ENCODE measurements around the gene DLX3.

The DLX3 gene

GRCh38 chr17:50014471-50015088 lies 19.6 kb upstream of the DLX3 start:
- no peak overlapping the region for H3K4ac ChIP-seq (ENCODE audit: low read depth, low read length)
- no peak overlapping the region for H3K18ac ChIP-seq (ENCODE audit: low read length)
- no peaks in the 10 kb centered on the region for H3K36me3 ChIP-seq (ENCODE audit: control insufficient read depth, insufficient read depth, low read length)
- no peak overlapping the region for H2AK5ac ChIP-seq (ENCODE audit: low read length)
- H3K4me2 ChIP-seq (ENCODE audit: low read length) = no peak overlapping the region
- no peak overlapping the region for H3K23ac ChIP-seq (ENCODE audit: low read length)
- no peak overlapping the region for H3K27ac ChIP-seq (ENCODE audit: low read depth, low read length)
- H3K4me3 ChIP-seq (ENCODE audit: low read length) = no peak overlapping the region
- no peak for DNase-seq
- H3K9ac ChIP-seq (ENCODE audit: low read length) = no peak overlapping the region
- H4K8ac ChIP-seq (ENCODE audit: low read depth, low read length) = no peak overlapping the region
- no peaks in the 10 kb centered on the region for H3K79me1 ChIP-seq (ENCODE audit: low read length)
- H3K4me1 ChIP-seq (ENCODE audit: control insufficient read depth, low read depth, low read length) = no peaks in the 10 kb centered on the region
- no peak overlapping the region for H4K5ac ChIP-seq (ENCODE audit: low read length)
- H3K79me2 ChIP-seq (ENCODE audit: control insufficient read depth, insufficient read depth, low read length) = no peaks in the 10 kb centered on the region
- no peak overlapping the region for H2BK15ac ChIP-seq (replicated peaks; ENCODE audit: low read depth)
- no peak overlapping the region for H3K56ac ChIP-seq (ENCODE audit: low read length)
- no CpG with 5 or more reads among the region's 1 CpG for WGBS (ENCODE audit: extremely low coverage, insufficient coverage, low lambda C conversion rate)
- no peaks in the 10 kb centered on the region for H3K27me3 ChIP-seq (ENCODE audit: insufficient read depth, low read length, poor library complexity)
- H2BK120ac ChIP-seq (ENCODE audit: low read depth, low read length) = no peak overlapping the region
- no peak overlapping the region for H2BK5ac ChIP-seq (ENCODE audit: low read length)

GRCh38 chr17:50013079-50013478 lies 18.1 kb upstream of the DLX3 start:
- no peaks in the 10 kb centered on the region for H3K27me3 ChIP-seq (ENCODE audit: insufficient read depth, low read length, poor library complexity)
- H3K79me1 ChIP-seq (ENCODE audit: low read length) = no peaks in the 10 kb centered on the region
- no peak overlapping the region for H3K23ac ChIP-seq (ENCODE audit: low read length)
- H3K9ac ChIP-seq (ENCODE audit: low read length) = no peak overlapping the region
- no peak overlapping the region for H2BK15ac ChIP-seq (replicated peaks; ENCODE audit: low read depth)
- H3K18ac ChIP-seq (ENCODE audit: low read length) = no peak overlapping the region
- H2BK120ac ChIP-seq (ENCODE audit: low read depth, low read length) = no peak overlapping the region
- H4K5ac ChIP-seq (ENCODE audit: low read length) = no peak overlapping the region
- H3K4me2 ChIP-seq (ENCODE audit: low read length) = no peak overlapping the region
- no peaks in the 10 kb centered on the region for H3K79me2 ChIP-seq (ENCODE audit: control insufficient read depth, insufficient read depth, low read length)
- H3K56ac ChIP-seq (ENCODE audit: low read length) = no peak overlapping the region
- H3K4me1 ChIP-seq (ENCODE audit: control insufficient read depth, low read depth, low read length) = no peaks in the 10 kb centered on the region
- no peak for DNase-seq
- no peak overlapping the region for H3K4me3 ChIP-seq (ENCODE audit: low read length)
- no peaks in the 10 kb centered on the region for H3K36me3 ChIP-seq (ENCODE audit: control insufficient read depth, insufficient read depth, low read length)
- H2AK5ac ChIP-seq (ENCODE audit: low read length) = no peak overlapping the region
- H4K8ac ChIP-seq (ENCODE audit: low read depth, low read length) = no peak overlapping the region
- H3K4ac ChIP-seq (ENCODE audit: low read depth, low read length) = no peak overlapping the region
- WGBS (ENCODE audit: extremely low coverage, insufficient coverage, low lambda C conversion rate) = no CpG with 5 or more reads among the region's 2 CpGs
- H3K27ac ChIP-seq (ENCODE audit: low read depth, low read length) = no peak overlapping the region
- no peak overlapping the region for H2BK5ac ChIP-seq (ENCODE audit: low read length)

GRCh38 chr17:50009282-50009681 lies 14.3 kb upstream of the DLX3 start:
- Histone ChIP-seq H2BK15ac (replicated peaks; ENCODE audit: low read depth) (no peak overlapping the region), H3K36me3 (ENCODE audit: control insufficient read depth, insufficient read depth, low read length) (no peaks in the 10 kb centered on the region), H3K4me3 (ENCODE audit: low read length) (no peak overlapping the region), H3K23ac (ENCODE audit: low read length) (no peak overlapping the region), H4K5ac (ENCODE audit: low read length) (no peak overlapping the region), H3K4me2 (ENCODE audit: low read length) (no peak overlapping the region), H3K27me3 (ENCODE audit: insufficient read depth, low read length, poor library complexity) (no peaks in the 10 kb centered on the region), H4K8ac (ENCODE audit: low read depth, low read length) (no peak overlapping the region), H2BK120ac (ENCODE audit: low read depth, low read length) (no peak overlapping the region), H2AK5ac (ENCODE audit: low read length) (no peak overlapping the region), H3K18ac (ENCODE audit: low read length) (no peak overlapping the region), H3K27ac (ENCODE audit: low read depth, low read length) (no peak overlapping the region), H3K9ac (ENCODE audit: low read length) (no peak overlapping the region), H3K79me1 (ENCODE audit: low read length) (no peaks in the 10 kb centered on the region), H3K79me2 (ENCODE audit: control insufficient read depth, insufficient read depth, low read length) (no peaks in the 10 kb centered on the region), H3K4me1 (ENCODE audit: control insufficient read depth, low read depth, low read length) (no peaks in the 10 kb centered on the region), H2BK5ac (ENCODE audit: low read length) (no peak overlapping the region), H3K56ac (ENCODE audit: low read length) (no peak overlapping the region), H3K4ac (ENCODE audit: low read depth, low read length) (no peak overlapping the region)
- DNase-seq = no peak
- no CpG with 5 or more reads among the region's 2 CpGs for WGBS (ENCODE audit: extremely low coverage, insufficient coverage, low lambda C conversion rate)

- H3K4ac ChIP-seq (ENCODE audit: low read depth, low read length) = no peak overlapping the region
- no peak overlapping the region for H2BK15ac ChIP-seq (replicated peaks; ENCODE audit: low read depth)
- H3K56ac ChIP-seq (ENCODE audit: low read length) = no peak overlapping the region
- WGBS (ENCODE audit: extremely low coverage, insufficient coverage, low lambda C conversion rate) = no CpG with 5 or more reads among the region's 4 CpGs
- H2BK5ac ChIP-seq (ENCODE audit: low read length) = no peak overlapping the region
- no peak overlapping the region for H3K4me2 ChIP-seq (ENCODE audit: low read length)
- no peak overlapping the region for H2BK120ac ChIP-seq (ENCODE audit: low read depth, low read length)
- no peak overlapping the region for H3K4me3 ChIP-seq (ENCODE audit: low read length)
- H4K5ac ChIP-seq (ENCODE audit: low read length) = no peak overlapping the region
- no peak overlapping the region for H3K27ac ChIP-seq (ENCODE audit: low read depth, low read length)
- no peak overlapping the region for H2AK5ac ChIP-seq (ENCODE audit: low read length)
- DNase-seq = no peak
- no peaks in the 10 kb centered on the region for H3K36me3 ChIP-seq (ENCODE audit: control insufficient read depth, insufficient read depth, low read length)
- no peaks in the 10 kb centered on the region for H3K4me1 ChIP-seq (ENCODE audit: control insufficient read depth, low read depth, low read length)
- H3K79me1 ChIP-seq (ENCODE audit: low read length) = no peaks in the 10 kb centered on the region
- no peak overlapping the region for H3K18ac ChIP-seq (ENCODE audit: low read length)
- no peak overlapping the region for H4K8ac ChIP-seq (ENCODE audit: low read depth, low read length)
- H3K23ac ChIP-seq (ENCODE audit: low read length) = no peak overlapping the region
- H3K79me2 ChIP-seq (ENCODE audit: control insufficient read depth, insufficient read depth, low read length) = no peaks in the 10 kb centered on the region
- no peak overlapping the region for H3K9ac ChIP-seq (ENCODE audit: low read length)
- no peaks in the 10 kb centered on the region for H3K27me3 ChIP-seq (ENCODE audit: insufficient read depth, low read length, poor library complexity)
Measured at GRCh38 chr17:50003911-50004310, 8.9 kb upstream of the DLX3 start.

GRCh38 chr17:49998836-49999511 lies 4.0 kb upstream of the DLX3 start:
- H3K36me3 ChIP-seq (ENCODE audit: control insufficient read depth, insufficient read depth, low read length) = no peaks in the 10 kb centered on the region
- no CpG with 5 or more reads among the region's 11 CpGs for WGBS (ENCODE audit: extremely low coverage, insufficient coverage, low lambda C conversion rate)
- H2BK120ac ChIP-seq (ENCODE audit: low read depth, low read length) = no peak overlapping the region
- no peak overlapping the region for H3K4me3 ChIP-seq (ENCODE audit: low read length)
- no peak overlapping the region for H3K27ac ChIP-seq (ENCODE audit: low read depth, low read length)
- no peak overlapping the region for H4K5ac ChIP-seq (ENCODE audit: low read length)
- no peak overlapping the region for H3K9ac ChIP-seq (ENCODE audit: low read length)
- no peak overlapping the region for H4K8ac ChIP-seq (ENCODE audit: low read depth, low read length)
- no peak overlapping the region for H2BK15ac ChIP-seq (replicated peaks; ENCODE audit: low read depth)
- no peaks in the 10 kb centered on the region for H3K79me2 ChIP-seq (ENCODE audit: control insufficient read depth, insufficient read depth, low read length)
- H2BK5ac ChIP-seq (ENCODE audit: low read length) = no peak overlapping the region
- H3K4me1 ChIP-seq (ENCODE audit: control insufficient read depth, low read depth, low read length) = no peaks in the 10 kb centered on the region
- no peak overlapping the region for H3K23ac ChIP-seq (ENCODE audit: low read length)
- H3K4ac ChIP-seq (ENCODE audit: low read depth, low read length) = no peak overlapping the region
- no peaks in the 10 kb centered on the region for H3K79me1 ChIP-seq (ENCODE audit: low read length)
- H3K18ac ChIP-seq (ENCODE audit: low read length) = no peak overlapping the region
- DNase-seq = no peak
- H2AK5ac ChIP-seq (ENCODE audit: low read length) = no peak overlapping the region
- H3K27me3 ChIP-seq (ENCODE audit: insufficient read depth, low read length, poor library complexity) = peaks cover 18% of the 10 kb centered on the region
- no peak overlapping the region for H3K4me2 ChIP-seq (ENCODE audit: low read length)
- no peak overlapping the region for H3K56ac ChIP-seq (ENCODE audit: low read length)

Measured in mesendoderm (in vitro differentiated cells).